AG04450 (cell line): ENCODE results near the gene USP49. TPM values are rescaled to one million over a fixed set of nuclear protein-coding genes. Genes with fewer than 3 reads are reported as not detected.

ENCODE experiments used
- CTCF ChIA-PET: fragments of 300-600, 350-600 bp; formaldehyde crosslinking; extraction: SDS; loops from one replicate; lab custom pipeline; 2022; ENCODE audit warnings: antibody characterized with exemption, inconsistent platforms; lab: Charles Lee
- POLR2A ChIA-PET: fragments of 350-600 bp; formaldehyde crosslinking; extraction: SDS; loops from one replicate; lab custom pipeline; 2021; ENCODE audit warnings: antibody characterized with exemption, inconsistent platforms; lab: Yijun Ruan, JAX
- DNase-seq: peaks from one replicate; pipeline ENCODE4 v3.0.0-alpha.2; 2011; ENCODE audit warnings: low read depth, low spot score
- H3K27ac ChIP-seq: one replicate; pipeline ENCODE4 v1.5.1; 2012; ENCODE audit warnings: low read depth, low read length, control low read depth
- H3K27me3 ChIP-seq: one replicate; pipeline ENCODE4 v1.6.0; 2012; ENCODE audit warnings: low read length; ENCODE audit not compliant: control insufficient read depth, insufficient read depth
- H3K4me3 ChIP-seq: 2 replicates; pipeline ENCODE4 v1.5.1; 2011; ENCODE audit warnings: mild to moderate bottlenecking, low read depth, low read length, control low read depth
- H3K9me3 ChIP-seq: 2 replicates; pipeline ENCODE4 v1.5.1; 2012; ENCODE audit warnings: low read length; ENCODE audit not compliant: control insufficient read depth, insufficient read depth
- polyA plus RNA-seq: library from polyadenylated mRNA; depleted of rRNA; stranded (reverse); fragments of >200 nt; gene quantifications from 2 replicates; pipeline ENCODE4 v1.2.3, GENCODE V29; 2011
- TF ChIP-seq, protein P1 (sequence below): IDR thresholded peaks from 2 replicates; pipeline ENCODE4 v1.5.1; 2011; ENCODE audit warnings: low read depth, low read length, control low read depth, inconsistent platforms

The USP49 gene
- polyA plus RNA-seq, 1 experiment = 3.0 TPM

DNA sequence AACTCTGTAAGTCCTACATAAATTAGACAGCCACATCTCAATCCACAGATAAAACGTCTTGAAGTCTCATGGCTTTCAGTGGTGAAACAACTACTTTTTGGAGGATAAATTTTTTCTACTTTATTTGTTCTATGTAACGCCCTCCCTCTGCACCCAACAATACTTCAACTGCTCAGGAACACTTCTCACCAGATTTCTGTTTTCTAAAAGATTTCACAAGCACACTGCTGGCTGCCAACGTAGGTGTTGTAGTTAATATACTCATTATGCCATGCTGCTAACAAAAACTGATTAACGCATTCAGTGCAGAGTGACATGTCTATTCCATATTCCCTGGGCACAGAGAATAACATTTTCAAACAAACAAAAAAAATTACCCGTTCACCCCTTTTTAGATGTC is 10.2 kb downstream of the USP49 start:
- no peaks in the 10 kb centered on the region for H3K9me3 ChIP-seq
- CTCF ChIA-PET = interaction anchor here (1.4 to 2.0 kb wide), 2 partner anchors 36 kb away, joined by 4 to 8 read pairs; partner anchors contain the start of genes BYSL and MED20
- no peak overlapping the region for H3K4me3 ChIP-seq
- H3K27ac ChIP-seq = no peak overlapping the region
- TF ChIP-seq, protein P1, sequence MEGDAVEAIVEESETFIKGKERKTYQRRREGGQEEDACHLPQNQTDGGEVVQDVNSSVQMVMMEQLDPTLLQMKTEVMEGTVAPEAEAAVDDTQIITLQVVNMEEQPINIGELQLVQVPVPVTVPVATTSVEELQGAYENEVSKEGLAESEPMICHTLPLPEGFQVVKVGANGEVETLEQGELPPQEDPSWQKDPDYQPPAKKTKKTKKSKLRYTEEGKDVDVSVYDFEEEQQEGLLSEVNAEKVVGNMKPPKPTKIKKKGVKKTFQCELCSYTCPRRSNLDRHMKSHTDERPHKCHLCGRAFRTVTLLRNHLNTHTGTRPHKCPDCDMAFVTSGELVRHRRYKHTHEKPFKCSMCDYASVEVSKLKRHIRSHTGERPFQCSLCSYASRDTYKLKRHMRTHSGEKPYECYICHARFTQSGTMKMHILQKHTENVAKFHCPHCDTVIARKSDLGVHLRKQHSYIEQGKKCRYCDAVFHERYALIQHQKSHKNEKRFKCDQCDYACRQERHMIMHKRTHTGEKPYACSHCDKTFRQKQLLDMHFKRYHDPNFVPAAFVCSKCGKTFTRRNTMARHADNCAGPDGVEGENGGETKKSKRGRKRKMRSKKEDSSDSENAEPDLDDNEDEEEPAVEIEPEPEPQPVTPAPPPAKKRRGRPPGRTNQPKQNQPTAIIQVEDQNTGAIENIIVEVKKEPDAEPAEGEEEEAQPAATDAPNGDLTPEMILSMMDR = no peak
- H3K27me3 ChIP-seq = no peaks in the 10 kb centered on the region
- POLR2A ChIA-PET = no interaction called here
- DNase-seq = no peak

DNA sequence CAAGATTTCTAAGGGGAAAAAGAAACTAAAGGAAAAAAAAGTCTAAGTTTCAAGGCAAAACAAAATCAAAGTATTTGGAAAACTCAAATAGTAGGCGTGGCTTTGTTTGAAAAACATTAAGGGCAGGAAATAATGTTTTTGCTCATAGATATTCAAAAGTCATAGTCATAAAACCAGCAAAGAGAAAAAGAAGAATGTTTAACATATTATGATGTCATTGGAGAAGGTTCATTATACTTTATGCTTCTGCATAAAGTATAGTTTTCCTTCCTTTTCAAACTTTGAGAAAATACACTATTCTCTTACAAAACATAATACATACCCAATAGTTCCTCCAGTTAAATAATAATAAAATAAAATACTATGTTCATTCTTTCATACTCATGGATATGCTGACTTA is 13.7 kb downstream of the USP49 start:
- H3K27me3 ChIP-seq = no peaks in the 10 kb centered on the region
- TF ChIP-seq, protein P1 = no peak
- CTCF ChIA-PET = interaction anchor here (0.8 kb wide), 1 partner anchor 40 kb away, joined by 3 read pairs; the partner anchor contains the start of genes BYSL and MED20
- H3K4me3 ChIP-seq = no peak overlapping the region
- no peaks in the 10 kb centered on the region for H3K9me3 ChIP-seq
- no peak overlapping the region for H3K27ac ChIP-seq
- DNase-seq = no peak
- POLR2A ChIA-PET = no interaction called here

DNA sequence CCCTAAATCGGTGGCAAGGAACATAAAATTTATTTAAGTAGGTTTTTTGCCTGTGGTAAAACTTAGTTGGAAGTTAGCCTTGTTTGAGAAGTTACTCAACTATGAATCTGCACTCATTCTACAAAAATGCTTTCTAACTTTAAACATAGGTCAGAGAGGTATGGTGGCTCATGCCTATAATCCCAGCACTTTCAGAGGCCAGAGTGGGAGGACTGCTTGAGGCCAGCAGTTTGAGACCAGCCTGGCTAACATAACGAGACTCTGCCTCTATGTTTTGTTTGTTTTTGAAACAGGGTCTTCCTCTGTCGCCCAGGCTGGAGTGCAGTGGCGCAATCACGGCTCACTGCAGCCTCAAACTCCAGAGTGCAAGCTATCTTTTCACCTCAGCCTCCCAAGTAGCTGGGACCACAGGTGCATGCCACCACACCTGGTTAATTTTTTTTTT is 16.2 kb downstream of the USP49 start:
- peak overlapping the region; percentile 81 for H3K27ac ChIP-seq
- POLR2A ChIA-PET = no interaction called here
- no peaks in the 10 kb centered on the region for H3K9me3 ChIP-seq
- TF ChIP-seq, protein P1 = no peak
- CTCF ChIA-PET = interaction anchor here (1.2 to 2.1 kb wide), 3 partner anchors 42 to 165 kb away, joined by 3 to 6 read pairs (median 3); partner anchors contain the start of genes BYSL, MED20 and TOMM6
- DNase-seq = peak; percentile 41
- no peak overlapping the region for H3K4me3 ChIP-seq
- no peaks in the 10 kb centered on the region for H3K27me3 ChIP-seq

DNA sequence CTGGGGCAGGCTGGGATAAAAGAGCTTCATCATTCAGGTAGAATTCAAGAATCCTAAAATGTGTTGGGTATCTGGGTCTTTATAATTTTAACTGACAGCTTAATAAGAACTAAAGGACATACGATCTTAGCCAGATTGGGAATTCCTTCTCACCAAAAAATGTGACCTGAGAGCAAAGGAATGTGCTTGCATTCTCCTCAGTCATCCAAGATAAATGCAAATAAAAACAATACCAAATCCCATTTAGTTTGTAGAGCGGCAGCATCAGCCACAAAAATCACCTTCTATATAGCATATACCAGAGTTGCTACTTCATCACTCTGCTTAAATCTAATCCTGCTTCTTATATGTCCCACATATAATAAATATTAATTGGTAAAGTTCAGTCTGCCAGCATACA is 16.9 kb downstream of the USP49 start:
- no peaks in the 10 kb centered on the region for H3K9me3 ChIP-seq
- no peak overlapping the region for H3K4me3 ChIP-seq
- DNase-seq = peak; percentile 41
- CTCF ChIA-PET = interaction anchor here (0.8 to 2.8 kb wide), 5 partner anchors 18 to 166 kb away, joined by 3 to 10 read pairs (median 4); partner anchors contain the start of genes BYSL and MED20
- POLR2A ChIA-PET = no interaction called here
- H3K27ac ChIP-seq = peak overlapping the region; percentile 60
- TF ChIP-seq, protein P1 = no peak
- H3K27me3 ChIP-seq = no peaks in the 10 kb centered on the region

DNA sequence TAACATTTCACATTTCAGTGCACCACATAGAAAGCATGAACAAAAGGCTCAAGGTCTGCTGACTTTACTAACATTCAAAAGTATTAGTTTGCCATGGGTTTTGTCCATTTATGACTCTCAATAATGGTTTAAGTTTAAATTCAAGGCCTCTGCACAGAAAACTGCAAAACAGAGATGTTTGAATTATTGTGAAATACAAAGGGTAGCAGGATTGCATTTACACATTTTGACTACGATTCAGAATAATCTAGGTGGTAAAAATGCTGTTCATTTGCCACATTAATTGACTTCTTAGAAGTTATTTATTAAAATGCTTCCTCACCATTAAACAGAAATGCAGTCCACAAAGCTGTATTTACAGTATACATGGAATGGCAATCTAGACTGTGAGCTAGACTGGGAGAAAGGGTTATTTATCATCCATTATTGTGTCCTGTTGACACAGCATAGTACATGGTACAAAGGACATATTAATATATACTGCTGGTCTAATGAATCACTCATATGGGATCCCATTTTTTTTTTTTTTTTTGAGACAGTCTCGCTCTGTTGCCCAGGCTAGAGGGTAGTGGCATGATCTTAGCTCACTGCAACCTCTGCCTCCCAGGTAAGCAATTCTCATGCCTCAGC is 18.0 kb downstream of the USP49 start:
- no peak for DNase-seq
- H3K27ac ChIP-seq = no peak overlapping the region
- ChIA-PET POLR2A (no interaction called here), CTCF (interaction anchor here (0.5 to 2.8 kb wide), 5 partner anchors 19 to 171 kb away, joined by 3 to 10 read pairs (median 4); partner anchors contain the start of genes BYSL and MED20)
- no peak overlapping the region for H3K4me3 ChIP-seq
- TF ChIP-seq, protein P1 = no peak
- H3K9me3 ChIP-seq = peaks cover 2% of the 10 kb centered on the region; the same call in 1 of the 2 replicates
- H3K27me3 ChIP-seq = no peaks in the 10 kb centered on the region
